ENCODE measurements around the gene NEK6. TPM values are rescaled to one million over a fixed set of nuclear protein-coding genes. Genes with fewer than 3 reads are reported as not detected.
A peak's percentile ranks its signal among the peaks of the same experiment; 100 is the strongest.

The NEK6 gene
- polyA plus RNA-seq, 2 donors, result 1.7 to 2.3 TPM

DNA sequence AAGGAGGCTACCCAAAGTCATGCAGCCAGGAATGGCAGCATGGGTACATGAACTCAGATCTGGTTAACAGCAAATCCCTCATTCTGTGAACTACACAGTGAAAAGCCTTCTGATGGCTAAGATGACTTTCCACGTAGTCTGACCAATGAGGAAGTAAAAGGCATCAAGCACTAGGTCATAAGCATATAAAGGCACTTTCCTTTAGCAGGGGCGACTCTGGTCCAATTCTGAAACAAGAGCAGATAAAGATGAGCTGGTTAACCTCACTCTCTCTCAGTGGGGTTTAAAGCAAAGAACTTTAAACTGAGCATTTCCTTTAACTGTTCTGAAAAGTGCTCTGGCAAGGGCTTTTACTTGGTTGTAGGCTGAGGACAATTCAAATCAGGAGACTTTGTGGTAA, 136.4 kb downstream of the NEK6 start:
- Histone ChIP-seq H3K9me3 (ENCODE audit: control insufficient read depth in 2 of 2, insufficient read depth in 1 of 2, low read depth in 1 of 2, low read length in 1 of 2) (no peaks in the 10 kb centered on the region), H3K36me3 (ENCODE audit: control insufficient read depth in 2 of 2, insufficient read depth in 2 of 2, low read length in 1 of 2) (peaks cover 0 to 5% of the 10 kb centered on the region in 2 donors), H3K4me3 (ENCODE audit: low read depth in 1 of 2, low read length in 2 of 2) (no peak overlapping the region), H3K27ac (ENCODE audit: low read depth in 2 of 2, low read length in 1 of 2) (no peak overlapping the region), H3K27me3 (ENCODE audit: control insufficient read depth in 1 of 2, insufficient read depth in 2 of 2, low read length in 2 of 2) (no peaks in the 10 kb centered on the region), H3K4me1 (ENCODE audit: control insufficient read depth in 2 of 2, insufficient read depth in 2 of 2, low read length in 1 of 2) (peaks cover 4% of the 10 kb centered on the region in 2 donors)
- 80 to 87% methylated on average over 2 of the region's 2 CpGs for WGBS, 2 donors

- H3K4me1 ChIP-seq (ENCODE audit: control insufficient read depth in 2 of 2, insufficient read depth in 2 of 2, low read length in 1 of 2), result peaks cover 4 to 6% of the 10 kb centered on the region in 2 donors
- no peaks in the 10 kb centered on the region for H3K9me3 ChIP-seq (ENCODE audit: control insufficient read depth in 2 of 2, insufficient read depth in 1 of 2, low read depth in 1 of 2, low read length in 1 of 2)
- no peak overlapping the region for H3K4me3 ChIP-seq (ENCODE audit: low read depth in 1 of 2, low read length in 2 of 2)
- H3K27me3 ChIP-seq (ENCODE audit: control insufficient read depth in 1 of 2, insufficient read depth in 2 of 2, low read length in 2 of 2), result no peaks in the 10 kb centered on the region
- H3K27ac ChIP-seq (ENCODE audit: low read depth in 2 of 2, low read length in 1 of 2), result no peak overlapping the region
- H3K36me3 ChIP-seq (ENCODE audit: control insufficient read depth in 2 of 2, insufficient read depth in 2 of 2, low read length in 1 of 2), result peaks cover 0 to 7% of the 10 kb centered on the region in 2 donors
- 79% methylated on average over 3 of the region's 3 CpGs for WGBS, 2 donors
These were observed 136.8 kb downstream of the NEK6 start for GRCh38 chr9:124394596-124394995.

DNA sequence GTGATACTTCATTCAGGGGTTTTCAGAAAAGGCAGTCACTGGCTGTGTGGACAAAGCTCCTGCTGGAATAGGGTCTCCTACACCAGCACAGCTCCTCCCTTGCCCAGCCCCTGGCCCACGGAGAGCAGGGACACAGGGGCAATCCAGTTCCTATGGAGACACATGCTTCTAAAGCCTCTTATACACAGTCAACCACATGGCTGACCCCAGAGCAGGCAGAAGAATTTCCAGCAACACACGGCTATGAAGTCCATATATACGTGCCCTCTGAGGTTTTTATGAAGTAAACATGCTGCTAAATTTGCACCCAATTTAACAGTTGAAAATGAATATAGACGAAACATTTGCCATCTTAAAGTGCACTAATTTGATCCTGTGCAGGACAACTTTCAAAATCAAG, 138.1 kb downstream of the NEK6 start:
- Histone ChIP-seq H3K27me3 (ENCODE audit: control insufficient read depth in 1 of 2, insufficient read depth in 2 of 2, low read length in 2 of 2) (no peaks in the 10 kb centered on the region), H3K9me3 (ENCODE audit: control insufficient read depth in 2 of 2, insufficient read depth in 1 of 2, low read depth in 1 of 2, low read length in 1 of 2) (no peaks in the 10 kb centered on the region), H3K4me3 (ENCODE audit: low read depth in 1 of 2, low read length in 2 of 2) (no peak overlapping the region), H3K4me1 (ENCODE audit: control insufficient read depth in 2 of 2, insufficient read depth in 2 of 2, low read length in 1 of 2) (peaks cover 4 to 7% of the 10 kb centered on the region in 2 donors), H3K36me3 (ENCODE audit: control insufficient read depth in 2 of 2, insufficient read depth in 2 of 2, low read length in 1 of 2) (peaks cover 0 to 7% of the 10 kb centered on the region in 2 donors), H3K27ac (ENCODE audit: low read depth in 2 of 2, low read length in 1 of 2) (no peak overlapping the region)
- 85 to 87% methylated on average over 4 of the region's 4 CpGs for WGBS, 2 donors

DNA sequence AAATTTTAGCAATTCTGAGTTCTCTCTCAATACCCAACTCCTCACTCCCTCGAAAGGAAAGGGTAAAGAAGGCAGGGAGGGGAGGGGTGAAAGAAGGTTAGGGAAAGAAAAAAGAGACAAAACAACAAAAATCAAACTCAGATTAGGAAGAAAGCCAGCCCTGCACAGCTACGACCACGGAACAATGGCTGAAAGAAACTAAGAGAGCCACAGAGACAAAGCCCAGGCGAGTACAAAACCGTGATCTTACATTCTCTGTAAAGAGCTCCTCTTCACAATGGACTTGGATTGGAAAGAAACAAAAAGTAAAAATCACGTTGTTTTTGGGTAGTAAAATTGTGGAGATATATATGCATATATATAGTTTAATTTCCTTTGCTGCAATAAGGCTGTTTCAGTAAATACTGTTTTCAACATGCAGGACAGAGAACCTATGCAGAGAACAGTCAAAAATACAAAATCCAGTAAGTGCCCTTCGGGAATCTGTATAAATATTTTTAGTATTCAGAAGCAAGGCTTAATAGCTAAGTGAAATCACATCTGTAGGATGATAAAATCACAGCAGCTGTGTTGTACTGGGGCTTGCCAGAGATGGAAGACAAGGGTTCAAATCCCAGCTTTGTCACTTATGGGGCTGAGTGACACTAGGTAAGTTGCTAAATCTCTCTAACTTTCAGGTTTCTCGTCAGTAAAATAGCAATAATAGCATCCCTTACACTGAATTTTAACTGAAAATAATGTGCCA, 140.6 kb downstream of the NEK6 start:
- peaks cover 3 to 7% of the 10 kb centered on the region in 2 donors for H3K36me3 ChIP-seq (ENCODE audit: control insufficient read depth in 2 of 2, insufficient read depth in 2 of 2, low read length in 1 of 2)
- H3K27me3 ChIP-seq (ENCODE audit: control insufficient read depth in 1 of 2, insufficient read depth in 2 of 2, low read length in 2 of 2), result no peaks in the 10 kb centered on the region
- WGBS, 2 donors, result 83 to 87% methylated on average over 8 of the region's 8 CpGs
- no peaks in the 10 kb centered on the region for H3K9me3 ChIP-seq (ENCODE audit: control insufficient read depth in 2 of 2, insufficient read depth in 1 of 2, low read depth in 1 of 2, low read length in 1 of 2)
- H3K4me3 ChIP-seq (ENCODE audit: low read depth in 1 of 2, low read length in 2 of 2), result no peak overlapping the region
- peaks cover 0 to 4% of the 10 kb centered on the region in 2 donors for H3K4me1 ChIP-seq (ENCODE audit: control insufficient read depth in 2 of 2, insufficient read depth in 2 of 2, low read length in 1 of 2)
- no peak overlapping the region for H3K27ac ChIP-seq (ENCODE audit: low read depth in 2 of 2, low read length in 1 of 2)

DNA sequence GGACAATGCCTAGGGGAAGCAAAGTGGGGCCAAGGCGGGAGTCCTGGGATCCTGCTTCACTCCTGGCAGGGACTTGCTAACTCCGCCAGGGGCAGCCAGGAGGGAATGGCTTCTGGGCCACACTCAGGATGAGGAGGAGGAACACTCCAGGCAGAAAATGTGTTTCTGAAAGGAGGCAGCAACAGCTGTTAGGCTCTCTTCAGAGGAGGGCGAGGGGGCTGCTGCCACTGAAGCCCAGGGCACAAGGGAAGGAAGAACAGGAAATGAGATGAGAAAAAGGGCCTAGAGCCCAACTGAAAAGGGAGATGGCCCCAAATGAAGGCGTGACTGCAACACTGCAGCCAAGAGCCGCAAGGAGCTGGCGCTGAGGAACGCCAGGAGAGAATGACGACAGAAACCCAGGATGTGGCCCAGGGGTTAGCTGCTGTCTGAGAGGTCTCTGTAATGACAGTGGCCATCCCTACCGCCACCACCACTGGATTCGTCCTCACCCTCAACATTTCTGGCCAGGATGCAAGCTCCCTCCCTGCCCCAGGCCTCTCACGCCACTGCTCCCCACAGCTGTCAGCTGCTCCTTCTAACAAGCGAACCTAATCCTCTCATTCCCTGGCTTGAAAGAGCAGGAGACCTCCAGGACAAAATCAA, 141.7 kb downstream of the NEK6 start:
- Histone ChIP-seq H3K27me3 (ENCODE audit: control insufficient read depth in 1 of 2, insufficient read depth in 2 of 2, low read length in 2 of 2) (no peaks in the 10 kb centered on the region), H3K4me1 (ENCODE audit: control insufficient read depth in 2 of 2, insufficient read depth in 2 of 2, low read length in 1 of 2) (peaks cover 0 to 4% of the 10 kb centered on the region in 2 donors), H3K36me3 (ENCODE audit: control insufficient read depth in 2 of 2, insufficient read depth in 2 of 2, low read length in 1 of 2) (peaks cover 7 to 11% of the 10 kb centered on the region in 2 donors), H3K27ac (ENCODE audit: low read depth in 2 of 2, low read length in 1 of 2) (peak overlapping the region; percentile 36 to 51), H3K9me3 (ENCODE audit: control insufficient read depth in 2 of 2, insufficient read depth in 1 of 2, low read depth in 1 of 2, low read length in 1 of 2) (no peaks in the 10 kb centered on the region), H3K4me3 (ENCODE audit: low read depth in 1 of 2, low read length in 2 of 2) (no peak overlapping the region)
- WGBS, 2 donors, result 70% methylated on average over 12 of the region's 12 CpGs

GRCh38 chr9:124399968-124400940, 142.5 kb downstream of the NEK6 start:
- 62 to 65% methylated on average over 15 of the region's 15 CpGs for WGBS, 2 donors
- no peak overlapping the region for H3K27ac ChIP-seq (ENCODE audit: low read depth in 2 of 2, low read length in 1 of 2)

More at GRCh38 chr9:124399968-124400940, 142.5 kb downstream of the NEK6 start:
- H3K36me3 ChIP-seq (ENCODE audit: control insufficient read depth in 2 of 2, insufficient read depth in 2 of 2, low read length in 1 of 2), result peaks cover 7 to 11% of the 10 kb centered on the region in 2 donors
- H3K4me3 ChIP-seq (ENCODE audit: low read depth in 1 of 2, low read length in 2 of 2), result no peak overlapping the region
- no peaks in the 10 kb centered on the region for H3K27me3 ChIP-seq (ENCODE audit: control insufficient read depth in 1 of 2, insufficient read depth in 2 of 2, low read length in 2 of 2)
- peaks cover 0 to 4% of the 10 kb centered on the region in 2 donors for H3K4me1 ChIP-seq (ENCODE audit: control insufficient read depth in 2 of 2, insufficient read depth in 2 of 2, low read length in 1 of 2)
- no peaks in the 10 kb centered on the region for H3K9me3 ChIP-seq (ENCODE audit: control insufficient read depth in 2 of 2, insufficient read depth in 1 of 2, low read depth in 1 of 2, low read length in 1 of 2)

Other genes with a start within 250 kb of the NEK6 start
- not detected for gene LHX2, start 246.2 kb upstream of the NEK6 start, polyA plus RNA-seq
- 100 to 1,000 TPM; 137 to 190 TPM for gene PSMB7, start 157.5 kb downstream of the NEK6 start, polyA plus RNA-seq
- gene ADGRD2, start 192.5 kb downstream of the NEK6 start, polyA plus RNA-seq, result under 1 TPM in 1 of 2 donors, not detected in 1; 0.02 TPM
- under 1 TPM in 1 of 2 donors, not detected in 1; 0.02 TPM for gene NR5A1, start 249.4 kb downstream of the NEK6 start, polyA plus RNA-seq

All from esophagus (tissue), 2 donors.